Suprapubic skin (tissue), 4 donors: ENCODE measurements around the gene UBR7. TPM values are rescaled to one million over a fixed set of nuclear protein-coding genes. Genes with fewer than 3 reads are reported as not detected.

Experiments used
- DNase-seq, 2 donors: peaks; one replicate each; pipeline ENCODE4 v3.0.0-alpha.2; 2019; ENCODE audit warnings: low spot score in 2 of 2
- H3K27ac ChIP-seq: fragments of 200-600 bp; sonication (generic); one replicate; pipeline ENCODE4 v1.5.1; 2019
- H3K27me3 ChIP-seq: fragments of 200-600 bp; sonication (generic); one replicate; pipeline ENCODE4 v1.5.1; 2019
- H3K36me3 ChIP-seq: fragments of 200-600 bp; sonication (generic); one replicate; pipeline ENCODE4 v1.5.1; 2019
- H3K4me1 ChIP-seq: fragments of 200-600 bp; sonication (generic); one replicate; pipeline ENCODE4 v1.5.1; 2019
- H3K4me3 ChIP-seq: fragments of 200-600 bp; sonication (generic); one replicate; pipeline ENCODE4 v1.5.1; 2019; ENCODE audit warnings: mild to moderate bottlenecking
- H3K9me3 ChIP-seq: fragments of 200-600 bp; sonication (generic); one replicate; pipeline ENCODE4 v1.5.1; 2019
- CTCF ChIP-seq, 2 donors: fragments of 200-600 bp in 1 of 2; fragments of 450-650 bp in 1 of 2; sonication (generic) in 1 of 2; IDR thresholded peaks; one replicate each; pipeline ENCODE4 v1.5.1; 2016 to 2019; ENCODE audit warnings: antibody characterized with exemption in 2 of 2, mild to moderate bottlenecking in 1 of 2, moderate library complexity in 1 of 2
- EP300 ChIP-seq: sonication (generic); formaldehyde crosslinking; IDR thresholded peaks from one replicate; pipeline ENCODE4 v1.6.1; 2017; ENCODE audit warnings: antibody characterized with exemption
- POLR2A ChIP-seq, 2 donors: fragments of 450-650 bp; IDR thresholded peaks; one replicate each; pipeline ENCODE4 v1.6.1; 2017; ENCODE audit warnings: antibody characterized with exemption in 2 of 2, mild to moderate bottlenecking in 2 of 2, moderate library complexity in 2 of 2
- POLR2AphosphoS5 ChIP-seq, 3 donors: sonication (generic); formaldehyde crosslinking; IDR thresholded peaks; one replicate each; pipeline ENCODE4 v1.6.1; 2017; ENCODE audit warnings: antibody characterized with exemption in 3 of 3
- WGBS: methylation state at CpG from one replicate; pipeline ENCODE4 v1.1.5; 2018; 5-methylcytosine and 5-hydroxymethylcytosine counted together
- total RNA-seq, 4 donors: library from RNA; depleted of rRNA; stranded (reverse); fragments of >200 nt; gene quantifications; one replicate each; pipeline ENCODE4 v1.1.0, GENCODE V29; 2016

The UBR7 gene
- total RNA-seq, 4 donors from 2014 or later: 20.6 to 38.2 (median 34.1) TPM

DNA sequence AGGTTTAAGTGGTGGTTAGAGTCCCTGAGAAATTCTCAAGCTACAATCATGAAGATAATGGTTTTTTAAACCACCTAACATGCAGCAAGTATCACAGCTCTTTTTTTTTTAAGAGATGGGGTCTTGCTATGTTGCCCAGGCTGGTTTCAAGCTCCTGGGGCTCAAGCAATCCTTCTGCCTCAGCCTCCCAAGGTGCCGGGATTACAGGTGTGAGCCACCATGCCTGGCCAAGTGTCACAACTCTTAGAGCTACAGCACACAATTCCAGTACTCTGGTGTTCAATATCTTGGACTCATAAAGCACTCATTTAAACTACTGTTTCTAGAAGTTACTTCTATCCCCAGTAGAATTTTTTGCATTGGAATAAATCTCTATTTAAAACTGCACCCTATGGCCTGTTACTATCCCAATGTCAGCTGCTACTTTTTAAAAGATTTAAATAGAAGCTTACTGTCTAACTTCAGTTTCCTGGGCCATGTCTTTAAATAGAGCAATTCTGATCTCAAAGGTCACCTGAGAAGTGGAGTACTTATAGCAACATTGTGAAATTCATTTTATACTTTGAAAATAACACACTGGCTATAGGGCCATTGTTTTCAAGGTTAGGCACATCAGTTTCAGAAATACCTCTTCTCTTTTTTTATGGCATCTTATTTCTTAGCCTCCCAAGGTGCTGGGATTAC is 11.6 kb upstream of the UBR7 start:
- TF ChIP-seq EP300: no peak
- no peak for TF ChIP-seq POLR2A (IDR thresholded peaks at IDR 0.05)
- no peak for TF ChIP-seq CTCF (IDR thresholded peaks at IDR 0.05)
- no peak for TF ChIP-seq POLR2AphosphoS5 (IDR thresholded peaks at IDR 0.05)
- no peak overlapping the region for H3K27ac ChIP-seq
- H3K4me3 ChIP-seq: no peak overlapping the region
- H3K9me3 ChIP-seq: no peaks in the 10 kb centered on the region
- 93% methylated on average over 1 of the region's 1 CpG for WGBS
- DNase-seq: no peak
- peaks cover under 1% of the 10 kb centered on the region for H3K36me3 ChIP-seq
- H3K4me1 ChIP-seq: no peaks in the 10 kb centered on the region
- no peaks in the 10 kb centered on the region for H3K27me3 ChIP-seq

DNA sequence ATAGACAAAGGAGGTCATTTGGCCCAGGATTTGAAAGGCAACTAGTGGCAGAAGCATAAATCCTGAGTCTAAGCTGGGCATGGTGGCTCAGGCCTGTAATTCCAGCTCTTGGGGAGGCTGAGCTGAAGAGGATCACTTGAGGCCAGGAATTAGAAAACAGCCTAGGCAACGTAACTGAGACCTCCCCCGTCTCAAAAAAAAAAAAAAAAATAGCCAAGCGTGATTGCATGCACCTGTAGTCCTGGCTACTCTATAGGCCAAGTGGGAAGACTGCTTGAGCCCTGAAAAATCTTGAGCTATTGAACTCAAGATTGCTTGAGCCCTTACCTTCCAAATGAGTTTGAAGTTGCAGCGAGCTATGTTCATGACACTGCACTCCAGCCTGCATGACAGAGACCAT is 8.0 kb upstream of the UBR7 start:
- H3K36me3 ChIP-seq: no peaks in the 10 kb centered on the region
- H3K27ac ChIP-seq: no peak overlapping the region
- WGBS: 89% methylated on average over 4 of the region's 4 CpGs
- DNase-seq: no peak
- H3K4me3 ChIP-seq: no peak overlapping the region
- no peaks in the 10 kb centered on the region for H3K27me3 ChIP-seq
- TF ChIP-seq POLR2AphosphoS5 (IDR thresholded peaks at IDR 0.05) (no peak), EP300 (no peak), POLR2A (IDR thresholded peaks at IDR 0.05) (no peak), CTCF (IDR thresholded peaks at IDR 0.05) (no peak)
- H3K4me1 ChIP-seq: no peaks in the 10 kb centered on the region
- H3K9me3 ChIP-seq: no peaks in the 10 kb centered on the region

- Histone ChIP-seq H3K27me3 (no peaks in the 10 kb centered on the region), H3K4me1 (peaks cover 2% of the 10 kb centered on the region), H3K36me3 (no peaks in the 10 kb centered on the region), H3K27ac (no peak overlapping the region), H3K9me3 (no peaks in the 10 kb centered on the region), H3K4me3 (no peak overlapping the region)
- 89% methylated on average over 5 of the region's 5 CpGs for WGBS
- DNase-seq: no peak
- TF ChIP-seq POLR2AphosphoS5 (IDR thresholded peaks at IDR 0.05) (no peak), EP300 (no peak), CTCF (IDR thresholded peaks at IDR 0.05) (no peak), POLR2A (IDR thresholded peaks at IDR 0.05) (no peak)
Observed at GRCh38 chr14:93200553-93200952, 6.5 kb upstream of the UBR7 start.

DNA sequence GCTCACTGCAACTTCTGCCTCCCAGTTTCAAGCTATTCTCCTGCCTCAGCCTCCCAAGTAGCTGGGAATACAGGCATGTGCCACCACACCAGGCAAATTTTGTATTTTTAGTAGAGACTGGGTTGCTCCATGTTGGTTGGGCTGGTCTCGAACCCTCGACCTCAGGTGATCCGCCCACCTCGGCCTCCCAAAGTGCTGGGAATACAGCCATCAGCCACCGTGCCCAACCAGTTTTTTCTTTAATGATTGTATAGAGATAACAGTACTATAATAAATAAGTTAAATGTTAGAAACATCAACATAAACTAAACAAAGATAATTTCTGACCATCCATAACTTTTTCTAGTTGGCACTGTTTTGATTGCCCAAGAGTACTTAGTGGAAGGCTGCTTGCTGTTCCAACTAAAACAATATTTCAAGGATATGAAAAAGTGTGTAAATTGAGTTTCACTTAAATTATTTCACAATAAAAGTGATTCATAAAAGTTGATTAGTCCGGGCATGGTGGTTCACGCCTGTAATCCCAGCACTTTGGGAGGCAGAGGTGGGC is 5.8 kb upstream of the UBR7 start:
- DNase-seq: no peak
- Histone ChIP-seq H3K27me3 (no peaks in the 10 kb centered on the region), H3K4me3 (no peak overlapping the region), H3K4me1 (peaks cover 9% of the 10 kb centered on the region), H3K9me3 (no peaks in the 10 kb centered on the region), H3K36me3 (no peaks in the 10 kb centered on the region), H3K27ac (no peak overlapping the region)
- TF ChIP-seq POLR2AphosphoS5 (IDR thresholded peaks at IDR 0.05): no peak
- no peak for TF ChIP-seq EP300
- no peak for TF ChIP-seq CTCF (IDR thresholded peaks at IDR 0.05)
- no peak for TF ChIP-seq POLR2A (IDR thresholded peaks at IDR 0.05)
- WGBS: 72% methylated on average over 7 of the region's 7 CpGs

- no peak for DNase-seq
- peaks cover 15% of the 10 kb centered on the region for H3K36me3 ChIP-seq
- peak overlapping the region; percentile 85 for H3K27ac ChIP-seq
- peaks cover 33% of the 10 kb centered on the region for H3K4me1 ChIP-seq
- WGBS: under 1% methylated on average over 23 of the region's 23 CpGs
- peak overlapping the region; percentile 98 for H3K4me3 ChIP-seq
- no peaks in the 10 kb centered on the region for H3K27me3 ChIP-seq
- H3K9me3 ChIP-seq: no peaks in the 10 kb centered on the region
- no peak for TF ChIP-seq CTCF (IDR thresholded peaks at IDR 0.05)
- TF ChIP-seq POLR2A (IDR thresholded peaks at IDR 0.05): no peak
- TF ChIP-seq POLR2AphosphoS5 (IDR thresholded peaks at IDR 0.05): no peak
- no peak for TF ChIP-seq EP300
Observed at GRCh38 chr14:93207468-93208308, 632 bp downstream of the UBR7 start.
